T-helper 1 cell treated with Interleukin-12 subunit alpha and Interleukin-12 subunit beta and Interleukin-4 antibody, amounts not matched to agents 30 ng/mL and 1 ng/mL, for 36 hours (primary cell): ENCODE results near the gene RNASE13. TPM values are rescaled to one million over a fixed set of nuclear protein-coding genes. Genes with fewer than 3 reads are reported as not detected.

ENCODE experiments used
- intact Hi-C: fragments of 100-400 bp; cut with micrococcal nuclease; formaldehyde crosslinking; loops from one replicate; pipeline ENCODE4 v1.15.1; 2024
- total RNA-seq: library from RNA; stranded (reverse); gene quantifications from 2 replicates; pipeline ENCODE4 v1.2.3, GENCODE V29; 2022

The RNASE13 gene, protein sequence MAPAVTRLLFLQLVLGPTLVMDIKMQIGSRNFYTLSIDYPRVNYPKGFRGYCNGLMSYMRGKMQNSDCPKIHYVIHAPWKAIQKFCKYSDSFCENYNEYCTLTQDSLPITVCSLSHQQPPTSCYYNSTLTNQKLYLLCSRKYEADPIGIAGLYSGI
- not detected in 2 replicates for total RNA-seq

DNA sequence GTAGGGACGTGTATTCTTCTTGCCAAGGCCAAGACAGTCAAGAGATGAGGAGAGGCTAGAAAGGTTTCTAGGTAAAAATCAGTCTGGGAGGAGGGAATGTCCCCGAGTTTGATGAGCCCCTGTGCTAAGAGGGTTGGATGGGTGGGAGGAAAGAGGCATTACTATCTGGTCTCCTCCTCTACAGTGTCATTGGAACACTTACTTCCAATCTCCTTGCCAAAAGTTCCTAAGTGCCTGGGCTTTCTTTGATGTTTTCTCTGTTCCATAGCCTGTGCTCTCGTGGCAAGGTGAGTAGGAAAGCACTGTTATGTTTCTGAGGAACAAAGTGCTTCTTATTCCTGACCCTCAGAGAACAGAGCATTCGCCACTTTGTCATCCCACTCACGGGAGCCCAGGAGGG lies at the start of gene RNASE13:
Gene RNASE13 (minus strand): TSS at position 101 of the 400 bp plus-strand sequence. CDS start 519 bp downstream, outside the sequence.
- intact Hi-C loops: no loop called here

DNA sequence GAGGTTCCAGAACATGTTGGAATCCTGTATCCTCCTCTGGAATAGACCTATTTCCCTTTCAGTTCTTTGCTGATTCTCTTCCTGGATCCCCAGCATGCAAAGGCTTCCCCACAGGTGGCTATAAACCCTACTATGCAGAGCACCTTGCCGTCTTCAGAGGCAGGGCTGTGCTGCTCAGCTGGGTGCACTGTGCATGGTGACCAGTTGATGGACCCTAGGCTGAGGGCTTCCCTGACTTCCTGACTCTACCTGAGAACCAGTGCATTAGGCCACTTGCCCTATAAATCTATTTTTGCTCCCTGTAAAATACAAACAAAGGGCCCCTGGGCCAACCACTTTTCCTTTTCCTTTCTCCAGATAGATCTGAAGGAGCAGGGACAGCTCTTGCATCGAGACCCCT lies 49.8 kb upstream of the RNASE13 start:
- intact Hi-C loops: no loop called here

GRCh38 chr14:21083565-21084325 lies 49.1 kb upstream of the RNASE13 start:
- intact Hi-C loops: no loop called here

GRCh38 chr14:21081521-21082142 lies 47.0 kb upstream of the RNASE13 start:
- intact Hi-C loops: no loop called here

GRCh38 chr14:21078726-21079125 lies 44.1 kb upstream of the RNASE13 start:
- intact Hi-C loops: no loop called here

GRCh38 chr14:21078287-21078686 lies 43.7 kb upstream of the RNASE13 start:
- intact Hi-C loops: no loop called here

GRCh38 chr14:21077672-21078071 lies 43.1 kb upstream of the RNASE13 start:
- intact Hi-C loops: no loop called here

DNA sequence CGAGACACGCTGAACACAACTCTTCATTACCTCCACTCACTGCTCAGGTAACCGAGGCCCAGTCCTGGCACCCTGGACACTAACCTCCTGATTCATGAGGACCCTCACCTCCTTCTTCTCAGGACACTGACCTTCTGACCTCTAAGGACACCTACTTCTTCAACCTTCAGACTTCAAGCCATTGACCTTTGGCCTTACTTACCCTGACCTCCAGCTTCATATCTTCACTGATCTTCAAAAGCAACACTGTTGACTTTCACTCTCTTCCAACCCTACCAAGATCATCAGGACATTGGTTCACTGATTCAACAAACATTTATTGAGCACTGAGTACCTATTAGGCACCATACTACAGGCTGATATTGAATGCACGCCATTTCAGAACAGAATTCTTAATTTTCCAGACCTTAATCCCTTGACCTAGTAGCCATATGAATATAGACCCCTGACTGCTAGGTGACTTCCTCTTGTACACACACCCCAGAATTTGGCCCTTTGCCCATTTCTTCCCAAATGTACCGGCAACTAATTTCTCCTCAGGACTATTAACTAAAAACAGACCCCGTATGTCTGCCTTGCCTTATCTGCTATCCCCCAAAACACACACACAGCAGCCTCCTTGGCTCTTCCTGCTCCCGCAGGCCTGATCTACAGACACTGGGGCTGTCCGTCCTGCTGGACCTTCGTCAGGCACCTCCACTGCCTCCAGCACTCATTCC lies 41.3 kb upstream of the RNASE13 start:
- intact Hi-C loops: no loop called here

- intact Hi-C loops: loop anchor here (5.0 kb wide), 1 partner anchor 52 kb away; no protein-coding TSS in a partner anchor
Measured at GRCh38 chr14:21074398-21075272, 40.0 kb upstream of the RNASE13 start.

DNA sequence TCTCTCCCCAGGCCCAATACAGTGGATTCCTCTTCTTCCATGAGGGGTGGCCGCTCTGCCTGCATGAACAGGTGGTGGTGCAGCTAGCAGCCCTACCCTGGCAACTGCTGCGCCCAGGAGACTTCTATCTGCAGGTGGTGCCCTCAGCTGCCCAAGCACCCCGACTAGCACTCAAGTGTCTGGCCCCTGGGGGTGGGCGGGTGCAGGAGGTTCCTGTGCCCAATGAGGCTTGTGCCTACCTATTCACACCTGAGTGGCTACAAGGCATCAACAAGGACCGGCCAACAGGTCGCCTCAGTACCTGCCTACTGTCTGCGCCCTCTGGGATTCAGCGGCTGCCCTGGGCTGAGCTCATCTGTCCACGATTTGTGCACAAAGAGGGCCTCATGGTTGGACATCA lies 39.3 kb upstream of the RNASE13 start:
- intact Hi-C loops: loop anchor here (5.0 kb wide), 1 partner anchor 52 kb away; no protein-coding TSS in a partner anchor

- intact Hi-C loops: loop anchor here (5.0 kb wide), 1 partner anchor 51 kb away; no protein-coding TSS in a partner anchor
Measured at GRCh38 chr14:21072781-21073339, 38.3 kb upstream of the RNASE13 start.

DNA sequence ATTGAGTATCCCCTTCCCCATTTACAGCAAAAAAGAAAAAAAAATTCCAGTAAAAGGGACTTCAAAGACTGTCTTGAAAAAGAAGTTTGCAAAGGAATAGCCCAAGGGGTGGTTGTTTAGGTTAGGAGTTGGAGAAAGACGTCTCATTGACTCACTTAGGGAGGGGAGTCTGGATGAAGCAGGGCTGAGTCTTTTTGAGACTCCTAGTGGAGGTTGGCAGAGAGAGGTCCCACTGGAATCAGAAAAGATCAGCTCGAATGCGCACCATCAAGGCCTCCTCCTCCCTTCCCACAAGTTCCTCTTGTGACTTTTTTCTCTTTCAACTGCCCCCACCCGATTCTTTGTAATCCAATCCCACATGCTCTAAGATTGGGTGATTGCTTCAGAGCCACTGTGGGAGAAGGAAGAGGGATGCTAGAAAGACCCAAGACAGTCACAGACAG lies 37.4 kb upstream of the RNASE13 start:
- intact Hi-C loops: loop anchor here (5.0 kb wide), 1 partner anchor 50 kb away; no protein-coding TSS in a partner anchor

- intact Hi-C loops: loop anchor here (1.0 to 5.0 kb wide), 2 partner anchors 16 to 49 kb away; no protein-coding TSS in a partner anchor
Measured at GRCh38 chr14:21071225-21072030, 36.8 kb upstream of the RNASE13 start.

GRCh38 chr14:21070610-21071224 lies 36.1 kb upstream of the RNASE13 start:
- intact Hi-C loops: loop anchor here (1.0 to 5.0 kb wide), 2 partner anchors 17 to 48 kb away; no protein-coding TSS in a partner anchor

DNA sequence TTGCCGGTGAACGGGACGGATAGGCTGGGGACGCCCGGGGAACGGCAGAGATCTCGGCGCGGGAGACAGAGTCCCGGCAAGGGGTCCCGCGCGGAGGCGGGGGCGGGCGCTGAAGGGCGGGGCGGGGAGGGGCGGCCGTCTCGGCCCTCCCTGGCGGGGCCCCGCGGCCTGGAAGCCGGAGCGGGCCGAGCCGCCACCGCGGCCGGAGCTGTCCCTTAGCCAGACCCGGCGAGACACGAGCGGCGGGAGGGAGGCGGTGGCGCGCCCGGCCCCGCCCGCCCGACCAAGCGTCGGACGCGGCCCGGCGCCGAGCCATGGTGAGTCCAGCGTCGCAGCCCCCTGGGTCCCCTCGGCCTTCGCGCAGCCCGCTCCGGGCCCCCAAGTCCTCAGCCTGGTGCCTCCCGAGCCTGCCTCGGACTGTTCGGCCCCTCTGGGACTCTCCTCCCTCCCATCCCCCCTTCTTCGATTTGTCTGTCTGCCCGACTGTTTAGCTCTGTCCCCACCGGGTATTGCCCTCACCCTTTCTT lies 35.5 kb upstream of the RNASE13 start, which contains the start of gene ARHGEF40:
Gene ARHGEF40 (plus strand): TSS at position 222 of the 527 bp plus-strand sequence. CDS start 93 bp downstream, at position 315.
- intact Hi-C loops: loop anchor here (5.0 kb wide), 1 partner anchor 48 kb away; no protein-coding TSS in a partner anchor

DNA sequence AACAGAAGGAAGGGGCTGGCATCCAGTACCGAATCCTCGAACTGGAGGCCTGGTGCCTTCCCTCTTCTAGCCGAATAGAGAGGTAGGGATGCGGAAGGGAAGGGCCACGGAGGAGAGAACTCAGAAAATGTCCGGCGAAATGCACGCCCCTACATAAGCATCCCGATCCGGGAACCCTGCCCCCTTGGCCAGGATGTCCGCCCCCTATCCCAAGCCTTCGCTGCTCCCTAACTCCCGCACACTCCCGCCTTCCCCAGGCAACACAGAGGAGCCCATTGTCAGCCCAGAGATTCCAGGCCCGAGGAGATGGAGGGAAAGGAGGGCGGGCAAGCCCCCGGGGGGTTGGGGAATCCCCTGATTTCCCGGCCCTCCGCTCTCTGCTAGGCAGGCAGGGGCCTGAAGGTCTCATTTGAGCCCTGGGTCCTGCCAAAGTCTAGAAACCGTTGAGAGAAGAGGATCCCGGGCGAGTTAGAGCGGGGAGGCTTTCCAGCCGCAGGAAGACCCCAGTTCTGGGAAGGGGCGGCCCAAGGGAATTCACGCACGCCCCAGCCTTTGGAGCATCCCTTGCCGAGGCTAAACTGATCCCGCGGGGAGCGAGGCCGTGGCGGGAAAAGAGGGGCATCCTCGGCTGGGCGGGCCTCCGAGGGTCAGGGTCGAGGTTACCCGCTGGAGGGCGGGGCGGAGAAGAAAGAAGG lies 34.9 kb upstream of the RNASE13 start:
- intact Hi-C loops: loop anchor here (5.0 kb wide), 1 partner anchor 47 kb away; no protein-coding TSS in a partner anchor
